Measurements from ENCODE around the gene PAQR4. TPM values are rescaled to one million over a fixed set of nuclear protein-coding genes. Genes with fewer than 3 reads are reported as not detected.

PAQR4 gene
- total and polyA plus RNA-seq, 10 of the 15 experiments (the other 5 are each of a cell fraction or from before 2014, with no cell fraction given) = 0.39 to 31.8 (median 13.5) TPM

DNA sequence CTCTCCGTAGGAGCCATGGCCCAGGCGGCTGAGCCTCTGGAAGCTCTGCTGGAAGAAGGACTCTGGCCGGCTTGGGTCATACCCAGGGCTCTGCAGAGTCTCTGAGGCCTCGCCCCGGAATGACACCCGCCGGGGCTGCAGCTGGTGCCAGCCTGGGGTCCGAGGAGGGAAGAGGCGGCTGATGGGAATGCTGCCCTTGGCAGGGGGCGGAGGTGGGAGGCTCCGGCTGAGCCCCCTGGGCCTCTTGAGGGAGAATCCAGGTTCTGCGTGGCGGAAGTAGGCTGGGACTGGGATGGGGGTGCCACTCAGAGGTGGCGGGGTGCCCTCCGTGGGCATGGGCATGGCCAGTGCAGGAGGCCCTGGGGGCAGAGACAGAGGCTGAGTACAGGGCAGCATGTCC, 7.5 kb downstream of the PAQR4 start:
- H3K36me3 ChIP-seq (ENCODE audit: control insufficient read depth in 2 of 2, insufficient read depth in 2 of 2, low read length in 1 of 2) = peaks cover 4 to 18% of the 10 kb centered on the region in 2 experiments; a peak in 3 of 4 replicates
- no TSS peak for BruUV-seq (replicated peaks)
- H3K4me3 ChIP-seq = no peak overlapping the region
- no peaks in the 10 kb centered on the region for H4K20me1 ChIP-seq (ENCODE audit: control insufficient read depth, insufficient read depth)
- ChIA-PET CTCF (interaction anchor here (1.8 kb wide), 1 partner anchor 50 kb away, joined by 7 read pairs; no protein-coding TSS in a partner anchor), POLR2A (interaction anchor here (1.3 kb wide), 1 partner anchor 11 kb away, joined by 3 read pairs; no protein-coding TSS in a partner anchor), RAD21 (ENCODE audit: unreplicated experiment) (no interaction called here), SMC1A (ENCODE audit: uncharacterized antibody, unreplicated experiment) (interaction anchor here (1.8 kb wide), 1 partner anchor 14 kb away, joined by 3 read pairs; no protein-coding TSS in a partner anchor)
- H3K4me2 ChIP-seq (ENCODE audit: control insufficient read depth, insufficient read depth) = no peak overlapping the region
- 94% methylated on average over 15 of the region's 15 CpGs for WGBS (ENCODE audit: insufficient coverage, insufficient replicate concordance, low lambda C conversion rate, missing lambda C conversion rate)
- no peak for ATAC-seq
- intact Hi-C loops (cut with micrococcal nuclease; ENCODE audit: unreplicated experiment) (no loop called here), in situ Hi-C loops (cut with MboI) (no loop called here)
- DNase-seq (ENCODE audit: low read depth, low spot score) = no peak
- TF ChIP-seq RFX5 (IDR thresholded peaks at IDR 0.05; ENCODE audit: low read depth, low read length) (no peak), ZZZ3 (IDR thresholded peaks at IDR 0.05; ENCODE audit: control insufficient read depth, insufficient read length, low read depth) (no peak), NFYA (IDR thresholded peaks at IDR 0.05; ENCODE audit: borderline replicate concordance, low read depth, low read length) (no peak)
- H3K27me3 ChIP-seq (replicated peaks in 1 of 2; ENCODE audit: control insufficient read depth in 2 of 2, insufficient read depth in 2 of 2, low read length in 1 of 2) = no peaks in the 10 kb centered on the region
- H3K9ac ChIP-seq (ENCODE audit: control insufficient read depth, insufficient read depth, low read length) = no peak overlapping the region
- peaks cover 11% of the 10 kb centered on the region for H3K79me2 ChIP-seq (ENCODE audit: control insufficient read depth, insufficient read depth, low read length)
- H3K27ac ChIP-seq (ENCODE audit: control insufficient read depth, insufficient read depth) = no peak overlapping the region
- no peak for FAIRE-seq
- H3K4me1 ChIP-seq (ENCODE audit: control insufficient read depth, insufficient read depth, low read length) = peaks cover 7% of the 10 kb centered on the region
- H3K9me3 ChIP-seq (replicated peaks; ENCODE audit: control insufficient read depth, insufficient read depth, low read length) = no peaks in the 10 kb centered on the region
- no peak overlapping the region for H2AFZ ChIP-seq (ENCODE audit: control insufficient read depth, low read depth, low read length)

DNA sequence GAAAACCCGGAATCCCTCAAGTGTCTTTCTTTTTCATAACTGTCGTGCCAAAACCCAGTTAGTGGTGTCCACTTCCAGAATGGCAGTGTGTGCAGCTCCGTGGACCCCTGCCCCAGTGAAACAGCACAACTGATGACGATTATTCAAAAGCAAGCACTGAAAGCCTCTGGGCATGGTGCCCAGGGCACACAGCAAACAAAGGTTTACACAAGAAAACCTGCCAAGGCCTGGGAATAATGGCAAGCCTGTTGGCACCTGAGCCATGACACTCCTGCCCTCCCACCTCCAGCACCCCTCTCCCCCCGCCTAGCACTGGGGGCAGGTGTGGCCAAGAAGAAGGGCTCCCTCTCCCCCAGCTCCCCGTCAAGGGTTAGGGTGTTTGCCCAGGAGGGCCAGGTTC, 8.3 kb downstream of the PAQR4 start:
- Histone ChIP-seq H3K36me3 (ENCODE audit: control insufficient read depth in 2 of 2, insufficient read depth in 2 of 2, low read length in 1 of 2) (peaks cover 2 to 13% of the 10 kb centered on the region in 2 experiments; a peak in 3 of 4 replicates), H3K4me2 (ENCODE audit: control insufficient read depth, insufficient read depth) (no peak overlapping the region), H3K4me3 (no peak overlapping the region), H3K9ac (ENCODE audit: control insufficient read depth, insufficient read depth, low read length) (no peak overlapping the region), H3K4me1 (ENCODE audit: control insufficient read depth, insufficient read depth, low read length) (peaks cover 7% of the 10 kb centered on the region), H3K9me3 (replicated peaks; ENCODE audit: control insufficient read depth, insufficient read depth, low read length) (no peaks in the 10 kb centered on the region), H3K27me3 (replicated peaks in 1 of 2; ENCODE audit: control insufficient read depth in 2 of 2, insufficient read depth in 2 of 2, low read length in 1 of 2) (no peaks in the 10 kb centered on the region), H3K27ac (ENCODE audit: control insufficient read depth, insufficient read depth) (no peak overlapping the region), H2AFZ (ENCODE audit: control insufficient read depth, low read depth, low read length) (no peak overlapping the region), H4K20me1 (ENCODE audit: control insufficient read depth, insufficient read depth) (no peaks in the 10 kb centered on the region), H3K79me2 (ENCODE audit: control insufficient read depth, insufficient read depth, low read length) (peaks cover 11% of the 10 kb centered on the region)
- WGBS (ENCODE audit: insufficient coverage, insufficient replicate concordance, low lambda C conversion rate, missing lambda C conversion rate) = 84% methylated on average over 6 of the region's 6 CpGs
- ChIA-PET SMC1A (ENCODE audit: uncharacterized antibody, unreplicated experiment) (interaction anchor here (1.3 to 1.8 kb wide), 2 partner anchors 12 to 14 kb away, joined by 3 to 4 read pairs; no protein-coding TSS in a partner anchor), RAD21 (ENCODE audit: unreplicated experiment) (interaction anchor here (0.5 to 0.7 kb wide), 2 partner anchors 13 to 54 kb away, joined by 3 read pairs; partner anchors contain the start of gene KREMEN2), POLR2A (interaction anchor here (1.3 kb wide), 1 partner anchor 12 kb away, joined by 3 read pairs; no protein-coding TSS in a partner anchor), CTCF (interaction anchor here (1.3 to 1.8 kb wide), 3 partner anchors 50 to 54 kb away, joined by 3 to 7 read pairs (median 6); no protein-coding TSS in a partner anchor)
- in situ Hi-C loops (cut with MboI) = no loop called here
- no peak for DNase-seq (ENCODE audit: low read depth, low spot score)
- FAIRE-seq = no peak
- no peak for ATAC-seq
- intact Hi-C loops (cut with micrococcal nuclease; ENCODE audit: unreplicated experiment) = no loop called here
- BruUV-seq (replicated peaks) = no TSS peak
- TF ChIP-seq, protein P1, sequence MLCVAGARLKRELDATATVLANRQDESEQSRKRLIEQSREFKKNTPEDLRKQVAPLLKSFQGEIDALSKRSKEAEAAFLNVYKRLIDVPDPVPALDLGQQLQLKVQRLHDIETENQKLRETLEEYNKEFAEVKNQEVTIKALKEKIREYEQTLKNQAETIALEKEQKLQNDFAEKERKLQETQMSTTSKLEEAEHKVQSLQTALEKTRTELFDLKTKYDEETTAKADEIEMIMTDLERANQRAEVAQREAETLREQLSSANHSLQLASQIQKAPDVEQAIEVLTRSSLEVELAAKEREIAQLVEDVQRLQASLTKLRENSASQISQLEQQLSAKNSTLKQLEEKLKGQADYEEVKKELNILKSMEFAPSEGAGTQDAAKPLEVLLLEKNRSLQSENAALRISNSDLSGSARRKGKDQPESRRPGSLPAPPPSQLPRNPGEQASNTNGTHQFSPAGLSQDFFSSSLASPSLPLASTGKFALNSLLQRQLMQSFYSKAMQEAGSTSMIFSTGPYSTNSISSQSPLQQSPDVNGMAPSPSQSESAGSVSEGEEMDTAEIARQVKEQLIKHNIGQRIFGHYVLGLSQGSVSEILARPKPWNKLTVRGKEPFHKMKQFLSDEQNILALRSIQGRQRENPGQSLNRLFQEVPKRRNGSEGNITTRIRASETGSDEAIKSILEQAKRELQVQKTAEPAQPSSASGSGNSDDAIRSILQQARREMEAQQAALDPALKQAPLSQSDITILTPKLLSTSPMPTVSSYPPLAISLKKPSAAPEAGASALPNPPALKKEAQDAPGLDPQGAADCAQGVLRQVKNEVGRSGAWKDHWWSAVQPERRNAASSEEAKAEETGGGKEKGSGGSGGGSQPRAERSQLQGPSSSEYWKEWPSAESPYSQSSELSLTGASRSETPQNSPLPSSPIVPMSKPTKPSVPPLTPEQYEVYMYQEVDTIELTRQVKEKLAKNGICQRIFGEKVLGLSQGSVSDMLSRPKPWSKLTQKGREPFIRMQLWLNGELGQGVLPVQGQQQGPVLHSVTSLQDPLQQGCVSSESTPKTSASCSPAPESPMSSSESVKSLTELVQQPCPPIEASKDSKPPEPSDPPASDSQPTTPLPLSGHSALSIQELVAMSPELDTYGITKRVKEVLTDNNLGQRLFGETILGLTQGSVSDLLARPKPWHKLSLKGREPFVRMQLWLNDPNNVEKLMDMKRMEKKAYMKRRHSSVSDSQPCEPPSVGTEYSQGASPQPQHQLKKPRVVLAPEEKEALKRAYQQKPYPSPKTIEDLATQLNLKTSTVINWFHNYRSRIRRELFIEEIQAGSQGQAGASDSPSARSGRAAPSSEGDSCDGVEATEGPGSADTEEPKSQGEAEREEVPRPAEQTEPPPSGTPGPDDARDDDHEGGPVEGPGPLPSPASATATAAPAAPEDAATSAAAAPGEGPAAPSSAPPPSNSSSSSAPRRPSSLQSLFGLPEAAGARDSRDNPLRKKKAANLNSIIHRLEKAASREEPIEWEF (IDR thresholded peaks at IDR 0.05; ENCODE audit: insufficient replicate concordance, low read depth, low read length) = no peak
- TF ChIP-seq MXI1 (IDR thresholded peaks at IDR 0.05; ENCODE audit: low read depth, low read length) (no peak), MTA3 (IDR thresholded peaks at IDR 0.05; ENCODE audit: borderline replicate concordance, low read length) (no peak), DPF2 (IDR thresholded peaks at IDR 0.05) (no peak)
- TF ChIP-seq, protein P2, sequence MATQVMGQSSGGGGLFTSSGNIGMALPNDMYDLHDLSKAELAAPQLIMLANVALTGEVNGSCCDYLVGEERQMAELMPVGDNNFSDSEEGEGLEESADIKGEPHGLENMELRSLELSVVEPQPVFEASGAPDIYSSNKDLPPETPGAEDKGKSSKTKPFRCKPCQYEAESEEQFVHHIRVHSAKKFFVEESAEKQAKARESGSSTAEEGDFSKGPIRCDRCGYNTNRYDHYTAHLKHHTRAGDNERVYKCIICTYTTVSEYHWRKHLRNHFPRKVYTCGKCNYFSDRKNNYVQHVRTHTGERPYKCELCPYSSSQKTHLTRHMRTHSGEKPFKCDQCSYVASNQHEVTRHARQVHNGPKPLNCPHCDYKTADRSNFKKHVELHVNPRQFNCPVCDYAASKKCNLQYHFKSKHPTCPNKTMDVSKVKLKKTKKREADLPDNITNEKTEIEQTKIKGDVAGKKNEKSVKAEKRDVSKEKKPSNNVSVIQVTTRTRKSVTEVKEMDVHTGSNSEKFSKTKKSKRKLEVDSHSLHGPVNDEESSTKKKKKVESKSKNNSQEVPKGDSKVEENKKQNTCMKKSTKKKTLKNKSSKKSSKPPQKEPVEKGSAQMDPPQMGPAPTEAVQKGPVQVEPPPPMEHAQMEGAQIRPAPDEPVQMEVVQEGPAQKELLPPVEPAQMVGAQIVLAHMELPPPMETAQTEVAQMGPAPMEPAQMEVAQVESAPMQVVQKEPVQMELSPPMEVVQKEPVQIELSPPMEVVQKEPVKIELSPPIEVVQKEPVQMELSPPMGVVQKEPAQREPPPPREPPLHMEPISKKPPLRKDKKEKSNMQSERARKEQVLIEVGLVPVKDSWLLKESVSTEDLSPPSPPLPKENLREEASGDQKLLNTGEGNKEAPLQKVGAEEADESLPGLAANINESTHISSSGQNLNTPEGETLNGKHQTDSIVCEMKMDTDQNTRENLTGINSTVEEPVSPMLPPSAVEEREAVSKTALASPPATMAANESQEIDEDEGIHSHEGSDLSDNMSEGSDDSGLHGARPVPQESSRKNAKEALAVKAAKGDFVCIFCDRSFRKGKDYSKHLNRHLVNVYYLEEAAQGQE (IDR thresholded peaks at IDR 0.05; ENCODE audit: low read depth, low read length) = no peak
